Sigmoid colon (tissue), 4 donors: ENCODE data around the gene TRMT1.

Experiments
- CTCF ChIP-seq, 4 experiments: fragments of 450-650 bp in 3 of 4; fragments of 200-600 bp in 1 of 4; IDR thresholded peaks; one replicate each; pipeline ENCODE4 v1.5.1; 2016 to 2019; ENCODE audit warnings: antibody characterized with exemption in 4 of 4, mild to moderate bottlenecking in 3 of 4, moderate library complexity in 2 of 4
- EP300 ChIP-seq, 4 donors: sonication (generic); formaldehyde crosslinking; IDR thresholded peaks; one replicate each; pipeline ENCODE4 v1.6.1; 2017; ENCODE audit warnings: antibody characterized with exemption in 4 of 4
- POLR2A ChIP-seq, 2 donors: fragments of 450-650 bp; IDR thresholded peaks; one replicate each; pipeline ENCODE4 v1.6.1; 2016; ENCODE audit warnings: antibody characterized with exemption in 2 of 2, mild to moderate bottlenecking in 2 of 2, moderate library complexity in 2 of 2
- POLR2AphosphoS5 ChIP-seq, 4 donors: sonication (generic); formaldehyde crosslinking; IDR thresholded peaks; one replicate each; pipeline ENCODE4 v1.6.1; 2017; ENCODE audit warnings: antibody characterized with exemption in 4 of 4

GRCh38 chr19:13133241-13133870 lies 16.8 kb upstream of the TRMT1 start:
- TF ChIP-seq CTCF (IDR thresholded peaks at IDR 0.05) (no peak), POLR2AphosphoS5 (IDR thresholded peaks at IDR 0.05) (no peak), POLR2A (IDR thresholded peaks at IDR 0.05) (no peak), EP300 (IDR thresholded peaks at IDR 0.05) (no peak)
